ENCODE measurements around the gene ZNF420. TPM values are rescaled to one million over a fixed set of nuclear protein-coding genes. Genes with fewer than 3 reads are reported as not detected.
"Not testable (repeated sequence)": the region's sequence is repeated elsewhere in the genome, so short reads cannot be mapped to it uniquely, and the experiment has no call there.

The ZNF420 gene
- total RNA-seq, 1 experiment from 2014 or later, result 13.7 TPM

DNA sequence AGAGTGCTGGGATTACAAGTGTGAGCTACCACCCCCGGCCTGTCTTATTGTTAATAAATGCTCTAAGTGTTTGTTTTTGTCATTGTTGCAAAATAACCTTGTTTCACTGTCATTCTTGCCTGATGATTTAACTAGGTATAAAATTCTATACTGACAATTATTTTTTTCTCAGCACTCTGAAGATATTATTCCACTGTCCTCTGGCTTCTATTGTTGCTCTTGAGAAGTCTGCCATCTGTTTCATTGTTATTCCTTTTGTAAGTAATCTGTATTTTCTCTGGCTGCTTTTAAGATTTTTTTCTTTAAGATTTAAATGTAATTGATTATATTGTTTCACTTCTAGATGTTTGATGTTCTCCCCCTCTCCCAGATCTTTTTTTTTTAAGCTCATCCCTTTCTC, 17.6 kb downstream of the ZNF420 start:
- H3K9me3 ChIP-seq (ENCODE audit: low read depth, low read length, poor library complexity, severe bottlenecking), result peaks cover 58% of the 10 kb centered on the region
- H3K27me3 ChIP-seq (replicated peaks; ENCODE audit: insufficient read depth, low read depth, low read length, poor library complexity), result no peaks in the 10 kb centered on the region
- intact Hi-C loops (cut with micrococcal nuclease; ENCODE audit: unreplicated experiment), result no loop called here
- peaks cover 19% of the 10 kb centered on the region for H3K36me3 ChIP-seq (ENCODE audit: insufficient read depth, low read length, poor library complexity, severe bottlenecking)
- H3K4me1 ChIP-seq (ENCODE audit: insufficient read depth, low read length, poor library complexity, severe bottlenecking), result no peaks in the 10 kb centered on the region
- ChIA-PET CTCF (no interaction called here), POLR2A (ENCODE audit: low non-redundant PET) (no interaction called here)
- no TSS peak for BruUV-seq (replicated peaks)
- H3K4me3 ChIP-seq (ENCODE audit: low read depth, low read length, poor library complexity, severe bottlenecking), result no peak overlapping the region
- DNase-seq (ENCODE audit: low spot score), result no peak
- no peak for TF ChIP-seq EZH2 (IDR thresholded peaks at IDR 0.05; ENCODE audit: borderline replicate concordance, low read depth, low read length, poor library complexity, severe bottlenecking)
- TF ChIP-seq, protein P1, sequence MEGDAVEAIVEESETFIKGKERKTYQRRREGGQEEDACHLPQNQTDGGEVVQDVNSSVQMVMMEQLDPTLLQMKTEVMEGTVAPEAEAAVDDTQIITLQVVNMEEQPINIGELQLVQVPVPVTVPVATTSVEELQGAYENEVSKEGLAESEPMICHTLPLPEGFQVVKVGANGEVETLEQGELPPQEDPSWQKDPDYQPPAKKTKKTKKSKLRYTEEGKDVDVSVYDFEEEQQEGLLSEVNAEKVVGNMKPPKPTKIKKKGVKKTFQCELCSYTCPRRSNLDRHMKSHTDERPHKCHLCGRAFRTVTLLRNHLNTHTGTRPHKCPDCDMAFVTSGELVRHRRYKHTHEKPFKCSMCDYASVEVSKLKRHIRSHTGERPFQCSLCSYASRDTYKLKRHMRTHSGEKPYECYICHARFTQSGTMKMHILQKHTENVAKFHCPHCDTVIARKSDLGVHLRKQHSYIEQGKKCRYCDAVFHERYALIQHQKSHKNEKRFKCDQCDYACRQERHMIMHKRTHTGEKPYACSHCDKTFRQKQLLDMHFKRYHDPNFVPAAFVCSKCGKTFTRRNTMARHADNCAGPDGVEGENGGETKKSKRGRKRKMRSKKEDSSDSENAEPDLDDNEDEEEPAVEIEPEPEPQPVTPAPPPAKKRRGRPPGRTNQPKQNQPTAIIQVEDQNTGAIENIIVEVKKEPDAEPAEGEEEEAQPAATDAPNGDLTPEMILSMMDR (conservative IDR thresholded peaks at IDR 0.05; ENCODE audit: low read depth, low read length), result no peak
- no peak overlapping the region for H3K27ac ChIP-seq (ENCODE audit: low read depth, low read length, poor library complexity, severe bottlenecking)

DNA sequence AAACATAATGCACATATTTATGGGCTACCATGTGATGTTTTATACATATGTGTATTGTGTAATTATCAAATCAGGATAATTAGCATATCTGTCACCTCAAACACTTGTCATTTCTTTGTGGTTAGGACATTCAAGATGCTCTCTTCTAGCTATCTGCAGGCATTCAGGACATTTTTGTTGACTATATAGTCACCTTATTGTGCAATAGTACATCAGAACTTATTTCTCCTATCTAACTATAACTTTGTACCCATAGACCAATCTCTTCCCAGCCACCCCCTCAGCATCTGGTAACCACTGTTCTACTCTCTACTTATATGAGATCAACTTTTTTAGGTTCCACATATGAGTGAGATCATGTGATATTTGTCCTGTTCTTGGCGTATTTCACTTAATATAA, 20.3 kb downstream of the ZNF420 start:
- BruUV-seq (replicated peaks), result no TSS peak
- no peaks in the 10 kb centered on the region for H3K27me3 ChIP-seq (replicated peaks; ENCODE audit: insufficient read depth, low read depth, low read length, poor library complexity)
- H3K4me3 ChIP-seq (ENCODE audit: low read depth, low read length, poor library complexity, severe bottlenecking), result no peak overlapping the region
- H3K27ac ChIP-seq (ENCODE audit: low read depth, low read length, poor library complexity, severe bottlenecking), result no peak overlapping the region
- POLR2A ChIA-PET (ENCODE audit: low non-redundant PET), result no interaction called here
- CTCF ChIA-PET, result no interaction called here
- no peaks in the 10 kb centered on the region for H3K36me3 ChIP-seq (ENCODE audit: insufficient read depth, low read length, poor library complexity, severe bottlenecking)
- intact Hi-C loops (cut with micrococcal nuclease; ENCODE audit: unreplicated experiment), result no loop called here
- H3K4me1 ChIP-seq (ENCODE audit: insufficient read depth, low read length, poor library complexity, severe bottlenecking), result no peaks in the 10 kb centered on the region
- peaks cover 56% of the 10 kb centered on the region for H3K9me3 ChIP-seq (ENCODE audit: low read depth, low read length, poor library complexity, severe bottlenecking)
- TF ChIP-seq, protein P1 (conservative IDR thresholded peaks at IDR 0.05; ENCODE audit: low read depth, low read length), result no peak
- no peak for TF ChIP-seq EZH2 (IDR thresholded peaks at IDR 0.05; ENCODE audit: borderline replicate concordance, low read depth, low read length, poor library complexity, severe bottlenecking)
- DNase-seq (ENCODE audit: low spot score), result no peak

DNA sequence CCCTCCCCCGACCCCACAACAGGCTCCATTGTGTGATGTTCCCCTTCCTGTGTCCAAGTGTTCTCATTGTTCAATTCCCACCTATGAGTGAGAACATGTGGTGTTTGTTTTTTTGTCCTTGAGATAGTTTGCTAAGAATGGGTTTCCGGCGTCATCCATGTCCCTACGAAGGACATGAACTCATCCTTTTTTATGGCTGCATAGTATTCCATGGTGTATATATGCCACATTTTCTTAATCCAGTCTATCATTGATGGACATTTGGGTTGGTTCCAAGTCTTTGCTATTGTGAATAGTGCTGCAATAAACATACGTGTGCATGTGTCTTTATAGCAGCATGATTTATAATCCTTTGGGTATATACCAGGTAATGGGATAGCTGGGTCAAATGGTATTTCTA, 25.9 kb downstream of the ZNF420 start:
- intact Hi-C loops (cut with micrococcal nuclease; ENCODE audit: unreplicated experiment); H3K4me1 ChIP-seq (ENCODE audit: insufficient read depth, low read length, poor library complexity, severe bottlenecking); DNase-seq (ENCODE audit: low spot score); POLR2A ChIA-PET (ENCODE audit: low non-redundant PET); H3K27me3 ChIP-seq (replicated peaks; ENCODE audit: insufficient read depth, low read depth, low read length, poor library complexity); H3K4me3 ChIP-seq (ENCODE audit: low read depth, low read length, poor library complexity, severe bottlenecking); H3K27ac ChIP-seq (ENCODE audit: low read depth, low read length, poor library complexity, severe bottlenecking); BruUV-seq (replicated peaks); H3K36me3 ChIP-seq (ENCODE audit: insufficient read depth, low read length, poor library complexity, severe bottlenecking); CTCF ChIA-PET: not testable (repeated sequence)
- H3K9me3 ChIP-seq (ENCODE audit: low read depth, low read length, poor library complexity, severe bottlenecking), result peaks cover 28% of the 10 kb centered on the region

DNA sequence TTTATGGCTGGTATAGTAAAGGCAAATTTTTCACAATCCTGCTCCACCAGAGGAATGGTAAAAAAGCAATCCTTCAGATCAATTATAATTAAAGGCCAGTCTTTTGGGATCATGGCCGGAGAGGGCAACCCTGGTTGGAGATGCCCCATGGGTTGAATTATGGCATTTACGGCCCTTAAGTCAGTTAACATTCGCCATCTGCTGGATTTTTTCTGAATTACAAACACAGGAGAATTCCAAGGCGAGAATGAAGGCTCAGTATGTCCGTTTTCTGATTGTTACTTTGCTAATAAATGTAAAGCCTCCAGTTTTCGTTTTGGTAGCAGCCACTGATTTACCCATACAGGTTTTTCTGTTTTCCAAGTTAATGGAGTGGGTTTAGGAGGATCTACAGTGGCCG, 33.5 kb downstream of the ZNF420 start:
- H3K4me3 ChIP-seq (ENCODE audit: low read depth, low read length, poor library complexity, severe bottlenecking); CTCF ChIA-PET; POLR2A ChIA-PET (ENCODE audit: low non-redundant PET); H3K36me3 ChIP-seq (ENCODE audit: insufficient read depth, low read length, poor library complexity, severe bottlenecking); H3K4me1 ChIP-seq (ENCODE audit: insufficient read depth, low read length, poor library complexity, severe bottlenecking); intact Hi-C loops (cut with micrococcal nuclease; ENCODE audit: unreplicated experiment); H3K27me3 ChIP-seq (replicated peaks; ENCODE audit: insufficient read depth, low read depth, low read length, poor library complexity); BruUV-seq (replicated peaks); H3K27ac ChIP-seq (ENCODE audit: low read depth, low read length, poor library complexity, severe bottlenecking): not testable (repeated sequence)
- DNase-seq (ENCODE audit: low spot score), result peak; percentile 14
- TF ChIP-seq, protein P1 (conservative IDR thresholded peaks at IDR 0.05; ENCODE audit: low read depth, low read length), result peak; percentile 36
- H3K9me3 ChIP-seq (ENCODE audit: low read depth, low read length, poor library complexity, severe bottlenecking), result peaks cover 25% of the 10 kb centered on the region
